Measurements from ENCODE around the gene MCFD2. TPM values are rescaled to one million over a fixed set of nuclear protein-coding genes. Genes with fewer than 3 reads are reported as not detected.

The MCFD2 gene
- polyA plus RNA-seq, 1 donor (not counting 4 experiments of a cell fraction or from before 2014, with no cell fraction given): 132 TPM

DNA sequence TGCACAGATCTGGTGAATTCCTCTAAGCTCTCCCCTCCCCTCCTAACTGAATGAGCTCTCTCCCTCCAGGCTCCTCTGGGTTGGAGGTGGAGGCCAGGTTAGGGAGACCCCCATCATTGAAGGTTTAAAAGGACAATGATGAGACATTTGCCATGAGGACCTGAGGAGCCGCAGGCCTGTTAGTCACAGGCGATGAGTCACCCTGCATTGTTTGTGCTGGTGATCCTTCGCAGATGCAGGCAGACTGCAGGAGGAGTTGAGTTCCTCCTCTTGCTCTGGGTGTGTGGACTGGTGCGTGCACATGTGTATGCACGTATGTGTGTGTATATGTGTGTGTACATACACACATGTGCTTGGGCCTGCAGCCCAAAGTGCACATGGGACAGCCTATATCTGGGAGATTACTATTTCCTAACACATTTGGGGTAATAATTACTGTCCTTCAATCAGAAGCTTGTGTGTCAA, 42.0 kb downstream of the MCFD2 start:
- Histone ChIP-seq H3K9me3 (ENCODE audit: control insufficient read depth, low read depth, low read length) (no peaks in the 10 kb centered on the region), H3K4me2 (ENCODE audit: control insufficient read depth, extremely low read depth, insufficient read depth, low read depth, low read length) (no peak overlapping the region), H3K4me1 (ENCODE audit: control insufficient read depth, extremely low read depth, insufficient read depth, low read length) (peaks cover 18% of the 10 kb centered on the region), H2AFZ (ENCODE audit: control insufficient read depth, low read length) (no peak overlapping the region), H3K27me3 (ENCODE audit: control insufficient read depth, extremely low read depth, insufficient read depth, low read length) (no peaks in the 10 kb centered on the region), H4K20me1 (ENCODE audit: control insufficient read depth, extremely low read depth, insufficient read depth, low read length) (no peaks in the 10 kb centered on the region), H3K9ac (ENCODE audit: control insufficient read depth, extremely low read depth, insufficient read depth, low read length) (no peak overlapping the region), H3K27ac (ENCODE audit: control insufficient read depth, insufficient read depth, low read length) (no peak overlapping the region), H3K36me3 (ENCODE audit: control insufficient read depth in 2 of 2, extremely low read depth in 1 of 2, insufficient read depth in 2 of 2, low read length in 2 of 2) (no peaks in the 10 kb centered on the region), H3K4me3 (ENCODE audit: control insufficient read depth in 2 of 3, extremely low read depth in 1 of 3, insufficient read depth in 2 of 3, low read depth in 1 of 3, low read length in 3 of 3) (no peak overlapping the region), H3K9me1 (ENCODE audit: control insufficient read depth, extremely low read depth, insufficient read depth, low read length) (no peaks in the 10 kb centered on the region), H3K79me2 (ENCODE audit: control insufficient read depth, insufficient read depth, low read length) (no peaks in the 10 kb centered on the region)
- dilution Hi-C loops (cut with MboI; ENCODE audit: extremely low pct_ligation_motif_present, low sequenced_read_pairs): no loop called here
- DNase-seq (ENCODE audit: low read depth, low spot score): peak; percentile 58
- peak; percentile 89 for FAIRE-seq
- TF ChIP-seq, protein P1, sequence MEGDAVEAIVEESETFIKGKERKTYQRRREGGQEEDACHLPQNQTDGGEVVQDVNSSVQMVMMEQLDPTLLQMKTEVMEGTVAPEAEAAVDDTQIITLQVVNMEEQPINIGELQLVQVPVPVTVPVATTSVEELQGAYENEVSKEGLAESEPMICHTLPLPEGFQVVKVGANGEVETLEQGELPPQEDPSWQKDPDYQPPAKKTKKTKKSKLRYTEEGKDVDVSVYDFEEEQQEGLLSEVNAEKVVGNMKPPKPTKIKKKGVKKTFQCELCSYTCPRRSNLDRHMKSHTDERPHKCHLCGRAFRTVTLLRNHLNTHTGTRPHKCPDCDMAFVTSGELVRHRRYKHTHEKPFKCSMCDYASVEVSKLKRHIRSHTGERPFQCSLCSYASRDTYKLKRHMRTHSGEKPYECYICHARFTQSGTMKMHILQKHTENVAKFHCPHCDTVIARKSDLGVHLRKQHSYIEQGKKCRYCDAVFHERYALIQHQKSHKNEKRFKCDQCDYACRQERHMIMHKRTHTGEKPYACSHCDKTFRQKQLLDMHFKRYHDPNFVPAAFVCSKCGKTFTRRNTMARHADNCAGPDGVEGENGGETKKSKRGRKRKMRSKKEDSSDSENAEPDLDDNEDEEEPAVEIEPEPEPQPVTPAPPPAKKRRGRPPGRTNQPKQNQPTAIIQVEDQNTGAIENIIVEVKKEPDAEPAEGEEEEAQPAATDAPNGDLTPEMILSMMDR (optimal IDR thresholded peaks at IDR 0.05 in 1 of 3, IDR thresholded peaks at IDR 0.05 in 1 of 3, conservative IDR thresholded peaks at IDR 0.05 in 1 of 3; ENCODE audit: extremely low read depth in 1 of 3, insufficient read depth in 2 of 3, low read length in 3 of 3): no peak
- no peak for TF ChIP-seq EZH2 (IDR thresholded peaks at IDR 0.05; ENCODE audit: low read length)

DNA sequence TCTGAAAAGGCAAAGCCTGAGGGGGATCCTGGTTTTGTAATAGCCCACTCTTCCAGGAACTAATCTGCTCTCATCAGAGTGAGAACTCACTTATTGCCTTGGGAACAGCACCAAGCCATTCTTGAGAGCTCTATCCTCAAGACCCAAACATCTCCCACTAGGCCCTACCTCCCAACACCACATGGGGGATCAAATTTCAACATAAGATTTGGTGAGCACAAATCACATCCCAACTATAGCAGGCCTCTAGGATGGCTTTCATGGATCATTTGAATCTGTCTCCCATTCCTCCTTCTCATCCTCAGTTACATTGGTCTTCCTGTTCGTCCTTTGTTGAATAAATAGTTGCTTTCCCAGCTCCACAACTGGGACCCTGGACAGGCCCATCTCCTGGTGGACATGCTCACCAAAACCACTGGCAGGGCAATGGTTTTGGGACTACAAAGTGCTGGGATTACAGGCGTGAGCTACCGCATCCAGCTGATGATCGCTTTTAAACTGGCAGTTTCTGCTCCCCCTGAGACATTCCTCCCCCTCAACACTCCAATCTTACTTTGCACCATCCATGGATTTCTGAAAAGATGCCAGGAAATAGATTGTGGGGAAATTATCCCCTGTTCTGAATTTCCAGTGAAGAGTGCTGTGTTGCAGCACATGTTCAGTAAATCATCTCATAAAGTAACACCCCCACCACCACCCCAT, 42.6 kb downstream of the MCFD2 start:
- Histone ChIP-seq H3K79me2 (ENCODE audit: control insufficient read depth, insufficient read depth, low read length) (no peaks in the 10 kb centered on the region), H3K36me3 (ENCODE audit: control insufficient read depth in 2 of 2, extremely low read depth in 1 of 2, insufficient read depth in 2 of 2, low read length in 2 of 2) (no peaks in the 10 kb centered on the region), H4K20me1 (ENCODE audit: control insufficient read depth, extremely low read depth, insufficient read depth, low read length) (no peaks in the 10 kb centered on the region), H3K9me1 (ENCODE audit: control insufficient read depth, extremely low read depth, insufficient read depth, low read length) (no peaks in the 10 kb centered on the region), H3K4me2 (ENCODE audit: control insufficient read depth, extremely low read depth, insufficient read depth, low read depth, low read length) (no peak overlapping the region), H3K27ac (ENCODE audit: control insufficient read depth, insufficient read depth, low read length) (no peak overlapping the region), H3K9ac (ENCODE audit: control insufficient read depth, extremely low read depth, insufficient read depth, low read length) (no peak overlapping the region), H3K27me3 (ENCODE audit: control insufficient read depth, extremely low read depth, insufficient read depth, low read length) (no peaks in the 10 kb centered on the region), H3K4me1 (ENCODE audit: control insufficient read depth, extremely low read depth, insufficient read depth, low read length) (peaks cover 22% of the 10 kb centered on the region), H2AFZ (ENCODE audit: control insufficient read depth, low read length) (no peak overlapping the region), H3K9me3 (ENCODE audit: control insufficient read depth, low read depth, low read length) (no peaks in the 10 kb centered on the region), H3K4me3 (ENCODE audit: control insufficient read depth in 2 of 3, extremely low read depth in 1 of 3, insufficient read depth in 2 of 3, low read depth in 1 of 3, low read length in 3 of 3) (no peak overlapping the region)
- DNase-seq (ENCODE audit: low read depth, low spot score) (no peak), FAIRE-seq (no peak)
- dilution Hi-C loops (cut with MboI; ENCODE audit: extremely low pct_ligation_motif_present, low sequenced_read_pairs): no loop called here
- TF ChIP-seq, protein P1 (optimal IDR thresholded peaks at IDR 0.05 in 1 of 3, IDR thresholded peaks at IDR 0.05 in 1 of 3, conservative IDR thresholded peaks at IDR 0.05 in 1 of 3; ENCODE audit: extremely low read depth in 1 of 3, insufficient read depth in 2 of 3, low read length in 3 of 3): no peak
- no peak for TF ChIP-seq EZH2 (IDR thresholded peaks at IDR 0.05; ENCODE audit: low read length)
